Limb (tissue), 2 donors: Measurements from ENCODE around the gene NUP210L.

Experiments
- DNase-seq, 2 donors: peaks; one replicate each; pipeline ENCODE4 v3.0.0-alpha.2; 2016; ENCODE audit errors: extremely low spot score in 2 of 2

The NUP210L gene

DNA sequence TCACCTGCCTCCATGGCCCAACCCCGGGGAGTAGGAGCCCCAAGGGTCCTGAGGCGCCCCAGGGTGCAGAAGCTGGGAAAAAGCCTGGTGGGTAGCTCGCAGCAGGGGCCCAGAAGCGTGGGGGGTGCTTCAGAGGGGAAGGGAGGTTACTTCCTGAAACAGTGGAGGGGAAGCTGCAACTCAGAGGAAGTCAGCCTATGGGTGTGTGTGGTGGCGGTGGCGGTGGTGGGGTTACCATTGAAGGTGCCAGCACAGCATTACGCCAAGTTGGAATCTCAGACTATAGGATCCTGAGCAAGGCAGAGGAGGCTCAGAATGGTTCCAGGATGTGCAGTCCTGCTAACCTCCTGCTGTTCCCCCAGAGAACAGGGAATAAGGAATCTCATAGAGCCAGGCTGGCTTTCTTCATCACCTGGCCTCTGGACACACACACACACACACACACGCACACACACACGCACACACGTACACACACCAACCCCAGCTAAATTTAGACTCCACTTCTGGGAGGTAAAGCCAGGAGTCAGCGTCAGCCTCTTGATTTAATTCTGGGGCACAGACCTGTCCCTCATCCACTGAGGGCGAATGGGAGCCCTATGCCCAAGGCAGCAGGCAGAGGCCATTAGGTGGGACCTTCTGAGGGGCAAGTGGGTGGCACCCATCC is 209.6 kb downstream of the NUP210L start:
- DNase-seq: no peak

DNA sequence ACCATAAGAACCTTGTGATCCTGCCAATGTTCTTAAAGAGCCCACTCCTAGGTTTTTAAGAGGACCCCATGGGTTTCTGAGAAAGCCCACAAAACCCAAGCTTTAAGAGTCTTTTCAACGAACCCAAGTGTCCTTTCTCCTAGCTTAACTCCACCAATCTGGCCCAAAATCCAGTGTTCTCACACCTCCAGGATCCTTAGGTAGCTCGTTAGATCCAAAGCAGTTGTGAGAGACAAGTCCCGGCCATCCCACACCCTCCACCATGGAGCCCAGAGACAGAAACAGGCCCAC is 210.1 kb downstream of the NUP210L start:
- no peak for DNase-seq

GRCh38 chr1:153944005-153944826 is 210.7 kb downstream of the NUP210L start:
- no peak for DNase-seq

DNA sequence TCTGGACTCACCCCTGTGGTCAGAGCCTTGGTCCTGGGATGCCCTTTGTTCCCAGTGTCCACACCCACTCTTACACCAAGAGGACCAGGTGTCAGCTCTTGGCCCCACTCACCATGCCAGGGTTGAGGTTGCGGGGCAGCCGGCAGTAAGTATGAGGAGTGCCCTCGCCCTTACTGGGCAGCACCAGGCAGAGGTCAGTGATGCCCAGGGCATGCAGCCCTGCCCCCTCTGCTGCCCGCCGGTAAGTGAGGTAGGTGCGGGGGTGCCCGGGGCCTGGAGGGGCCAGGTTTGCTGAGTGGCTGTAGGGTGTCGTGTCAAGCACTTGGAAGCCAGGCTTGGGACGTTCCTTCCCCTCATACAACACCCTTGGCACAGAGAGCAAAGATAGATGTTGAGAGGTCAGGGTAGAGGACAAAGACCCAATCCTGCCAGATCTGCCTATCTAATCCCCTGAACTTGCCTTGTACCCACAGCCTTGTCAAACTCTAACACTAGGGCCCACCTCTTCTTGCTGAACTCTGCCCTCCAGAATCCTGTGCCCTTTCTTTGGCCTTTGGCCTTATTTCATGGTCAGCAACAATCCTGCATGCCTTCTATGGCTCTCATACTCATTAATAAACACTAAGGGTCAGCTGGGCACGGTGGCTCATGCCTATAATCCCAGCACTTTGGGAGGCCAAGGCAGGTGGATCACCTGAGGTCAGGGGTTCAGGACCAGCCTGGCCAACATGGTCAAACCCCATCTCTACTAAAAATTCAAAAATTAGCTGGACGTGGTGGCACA is 211.9 kb downstream of the NUP210L start:
- DNase-seq: no peak
